ENCODE measurements around the gene TRIO. TPM values are rescaled to one million over a fixed set of nuclear protein-coding genes. Genes with fewer than 3 reads are reported as not detected.
A peak's percentile ranks its signal among the peaks of the same experiment; 100 is the strongest.

The TRIO gene
- total RNA-seq, 1 donor from 2014 or later = 186 TPM

DNA sequence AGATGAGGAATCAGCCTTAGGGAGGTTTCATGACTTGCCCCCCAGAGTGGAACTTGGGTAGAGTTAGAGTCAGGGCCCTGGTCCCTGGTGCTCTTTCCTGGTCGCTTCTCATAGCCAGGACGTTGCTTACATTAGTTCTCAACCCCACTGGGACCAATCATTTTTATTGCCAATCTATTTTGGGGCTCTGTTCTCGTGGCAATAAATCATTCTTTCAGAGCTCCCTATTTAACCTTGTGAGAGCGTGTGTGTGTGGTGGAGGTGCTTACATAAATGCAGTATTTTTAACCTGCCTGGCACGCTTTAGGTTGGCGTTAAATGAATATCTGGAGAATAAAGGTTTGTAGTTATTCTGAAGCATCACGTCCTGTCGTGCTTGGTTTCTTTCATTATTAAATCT is 4.1 kb downstream of the TRIO start:
- no peak for DNase-seq

DNA sequence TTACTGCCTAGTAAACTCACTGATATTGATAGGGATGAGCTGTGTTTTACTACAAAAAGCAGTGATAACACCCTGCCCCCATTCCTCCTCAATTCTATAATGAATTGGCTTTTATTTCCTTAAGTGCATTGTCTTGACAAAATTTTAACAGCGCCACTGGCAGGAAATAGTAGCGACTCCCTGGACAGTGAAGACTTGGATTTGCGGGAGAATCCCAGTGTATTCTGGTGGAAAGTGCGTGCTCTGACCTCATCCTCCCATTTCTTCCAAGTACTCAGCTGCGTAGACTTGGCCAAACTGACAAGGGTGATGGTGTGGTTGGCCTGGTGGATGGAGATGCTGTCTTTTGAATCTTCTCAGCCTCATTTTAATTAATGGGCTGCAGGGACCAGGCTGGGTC is 5.3 kb downstream of the TRIO start:
- no peak for DNase-seq

DNA sequence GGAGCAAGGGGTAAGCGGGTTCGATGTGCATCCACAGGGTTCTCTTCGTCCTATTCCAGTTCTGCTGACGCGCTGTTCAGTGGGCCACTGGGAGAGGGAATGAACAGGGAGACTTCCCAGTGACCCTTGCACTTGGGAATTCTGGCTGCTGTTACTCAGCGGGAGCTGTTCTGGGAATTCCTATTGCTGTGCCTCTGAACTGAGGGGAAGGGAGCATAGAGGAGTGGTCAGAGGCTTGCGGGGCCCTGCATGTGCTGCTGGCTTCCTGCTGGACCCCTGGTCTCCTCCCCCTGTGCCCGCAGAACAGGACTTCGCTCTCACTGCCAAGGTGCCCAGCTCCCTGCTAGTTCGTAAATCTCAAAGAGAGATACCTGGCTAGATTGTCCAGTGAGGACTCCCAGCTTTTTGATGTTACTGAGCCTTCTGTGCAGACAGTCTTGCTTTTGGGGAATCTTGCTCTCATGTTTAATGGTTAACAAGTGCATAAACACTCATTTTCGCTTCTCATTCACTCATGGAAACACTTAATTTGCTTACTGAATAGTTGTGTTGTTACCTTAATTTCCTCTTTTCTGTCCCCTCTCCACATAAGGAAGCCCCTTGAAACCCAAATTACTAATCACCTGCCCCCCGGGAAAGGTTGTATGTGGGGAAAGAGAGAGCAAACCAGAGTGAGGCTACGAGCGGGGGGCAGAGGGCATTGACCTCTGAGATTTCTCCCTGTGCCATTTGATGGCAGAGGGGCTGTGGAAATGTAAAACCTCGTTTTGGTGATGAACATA is 5.9 kb downstream of the TRIO start:
- DNase-seq = no peak

DNA sequence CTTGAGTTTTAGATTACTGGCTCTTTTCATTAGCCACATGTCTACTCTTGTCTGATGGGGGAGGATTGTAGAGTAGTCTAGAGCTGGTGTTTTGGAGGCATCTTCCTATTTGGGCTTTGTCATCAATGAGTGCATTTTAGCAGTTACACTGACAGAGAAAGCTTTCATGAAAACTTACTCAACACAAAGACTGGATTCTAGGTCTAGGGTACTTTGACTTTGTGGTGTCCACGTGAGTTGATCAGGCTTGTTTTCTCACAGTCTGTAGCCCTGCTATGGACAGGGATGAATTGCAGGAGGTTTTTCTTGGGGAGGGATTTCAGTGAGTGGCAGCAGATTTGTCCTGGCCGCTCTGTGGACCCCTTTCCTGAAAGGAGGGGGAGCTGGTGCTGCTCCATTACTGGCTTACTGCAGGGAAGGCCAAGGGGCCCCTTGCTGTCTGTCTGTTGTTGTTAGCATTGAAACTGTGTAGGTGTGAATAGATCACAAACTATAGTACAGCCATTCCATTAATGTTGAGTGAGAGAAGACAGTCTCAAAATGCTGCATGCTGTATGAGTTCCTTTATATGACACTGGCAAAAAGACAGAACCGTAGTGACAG is 6.6 kb downstream of the TRIO start:
- no peak for DNase-seq

DNA sequence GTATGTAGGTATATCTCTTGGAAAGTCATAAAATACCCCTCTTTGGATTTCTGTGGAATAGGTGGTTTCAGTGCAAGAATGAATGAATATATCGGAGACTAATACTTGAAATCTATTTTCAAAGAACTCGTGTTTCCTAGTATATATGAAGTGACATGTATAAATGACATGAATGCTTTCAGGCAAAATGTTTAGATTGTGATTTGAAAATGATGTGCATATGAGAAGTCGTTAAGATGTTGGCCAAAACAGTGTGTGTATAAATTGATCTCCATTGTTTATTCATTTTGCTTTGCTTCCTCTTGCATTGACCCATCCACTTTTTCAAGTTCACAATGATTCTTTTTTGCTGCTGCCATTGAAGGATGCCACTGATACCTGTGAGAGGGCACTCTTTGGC is 8.3 kb downstream of the TRIO start:
- no peak for DNase-seq

DNA sequence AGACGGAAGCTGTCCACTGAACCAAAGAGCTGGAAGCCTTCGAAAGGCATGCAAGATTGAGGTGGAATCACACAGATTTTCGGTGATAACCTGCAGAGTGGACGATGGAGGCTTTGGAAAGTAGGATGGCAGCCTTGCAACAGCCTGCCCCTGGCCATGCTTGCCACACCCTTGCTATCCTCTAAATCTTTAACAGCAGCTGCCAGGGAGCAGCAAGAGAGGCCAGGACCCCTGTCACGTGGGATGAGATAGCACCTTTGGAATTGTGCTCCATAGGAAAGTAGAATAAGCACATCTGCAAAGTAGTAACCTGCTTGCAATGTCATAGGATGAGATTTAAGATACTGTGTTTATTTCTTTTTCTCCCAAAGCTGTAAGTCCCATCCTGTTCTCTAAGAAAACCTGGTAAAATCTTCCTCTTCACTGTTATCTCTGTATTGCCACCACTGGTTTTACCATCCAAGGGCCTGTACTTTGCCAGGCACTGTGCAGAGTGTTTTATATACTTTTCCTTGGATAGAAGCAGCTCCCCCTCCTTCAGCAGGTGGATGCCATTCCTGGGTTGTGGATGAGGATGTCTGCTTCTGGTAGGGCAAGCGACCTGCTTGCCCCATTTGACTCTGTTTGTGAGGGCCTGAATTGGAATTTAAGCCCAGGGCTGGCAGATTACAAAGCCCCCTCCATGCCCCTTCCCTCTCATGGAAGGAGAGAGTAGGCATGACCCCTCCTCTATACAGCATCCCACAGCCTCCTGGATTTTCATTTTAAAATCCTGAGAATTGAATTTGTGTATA is 10.1 kb downstream of the TRIO start:
- DNase-seq = no peak

DNA sequence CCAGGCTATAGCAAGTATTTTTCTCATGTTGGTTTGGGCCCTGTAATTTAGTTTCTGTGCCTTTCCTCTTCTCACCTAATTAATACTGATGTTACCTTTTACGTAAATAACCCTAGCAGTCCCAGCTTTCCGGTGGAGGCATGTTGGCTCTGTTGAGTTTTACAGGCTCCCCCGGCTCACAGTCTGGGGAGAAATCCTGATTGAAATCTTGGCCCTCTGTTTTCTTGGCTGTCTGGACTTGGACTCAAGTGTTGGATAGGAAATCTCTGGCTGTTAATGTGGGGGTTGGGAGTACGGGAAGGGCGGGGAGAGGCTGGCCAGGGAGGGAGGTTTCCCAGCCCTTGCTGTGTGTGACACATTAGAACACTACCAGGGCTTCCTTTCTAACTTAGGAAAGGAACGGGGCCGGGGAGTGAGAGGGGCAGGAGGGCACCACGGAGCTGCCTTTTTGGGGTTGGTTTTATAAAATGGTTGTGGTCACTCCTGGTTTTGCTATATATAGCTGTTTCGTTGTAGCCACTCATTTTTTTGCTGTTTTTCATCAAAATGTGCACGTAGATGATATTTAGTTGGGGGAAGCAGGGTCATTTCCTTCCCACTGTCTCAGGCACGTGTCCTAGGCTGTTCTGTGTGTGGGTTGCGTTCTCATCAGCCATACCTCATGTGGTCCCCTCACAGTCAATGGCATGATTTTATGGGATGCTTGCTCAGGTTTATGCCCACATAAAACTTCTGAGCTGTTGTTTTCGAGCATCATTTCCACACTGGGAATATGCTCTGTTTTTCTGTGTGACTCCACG is 11.0 kb downstream of the TRIO start:
- peak; percentile 45 for DNase-seq

DNA sequence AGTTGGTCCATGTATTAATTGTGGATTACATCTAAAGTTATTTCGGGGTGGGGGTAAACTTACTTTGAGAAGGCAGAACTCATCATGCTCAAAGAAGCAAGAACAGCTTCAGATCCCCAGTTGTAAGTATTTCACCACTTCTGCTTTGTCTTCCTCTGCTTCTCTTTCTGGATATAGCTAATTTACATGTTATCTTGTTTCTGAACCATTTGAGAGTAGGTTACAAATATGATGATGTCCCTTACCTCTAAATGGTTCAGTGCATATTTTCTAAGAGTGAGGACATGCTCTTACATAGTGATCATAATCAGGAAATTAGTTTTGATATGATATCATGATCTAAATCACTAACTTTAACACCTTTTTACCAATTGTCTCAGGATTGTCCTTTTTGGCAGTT is 11.9 kb downstream of the TRIO start:
- no peak for DNase-seq

DNA sequence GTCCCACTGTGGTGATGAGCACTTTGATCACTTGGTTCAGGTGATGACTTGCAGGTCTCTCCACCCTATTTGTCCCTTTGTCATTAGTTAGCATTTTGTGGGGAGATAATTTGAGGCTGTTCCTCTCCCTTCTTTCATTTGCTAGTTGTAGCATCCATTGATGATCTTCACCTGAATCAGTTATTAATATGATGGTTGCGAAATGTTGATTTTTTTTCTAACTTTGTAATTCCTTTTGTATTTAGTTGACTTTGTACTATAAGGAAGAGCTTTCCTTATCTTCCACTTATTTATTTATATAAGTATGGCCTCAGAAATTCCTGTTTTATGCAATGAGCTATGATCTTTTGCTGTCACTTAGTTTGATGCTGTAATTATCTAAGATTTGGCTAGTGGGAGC is 12.6 kb downstream of the TRIO start:
- no peak for DNase-seq

DNA sequence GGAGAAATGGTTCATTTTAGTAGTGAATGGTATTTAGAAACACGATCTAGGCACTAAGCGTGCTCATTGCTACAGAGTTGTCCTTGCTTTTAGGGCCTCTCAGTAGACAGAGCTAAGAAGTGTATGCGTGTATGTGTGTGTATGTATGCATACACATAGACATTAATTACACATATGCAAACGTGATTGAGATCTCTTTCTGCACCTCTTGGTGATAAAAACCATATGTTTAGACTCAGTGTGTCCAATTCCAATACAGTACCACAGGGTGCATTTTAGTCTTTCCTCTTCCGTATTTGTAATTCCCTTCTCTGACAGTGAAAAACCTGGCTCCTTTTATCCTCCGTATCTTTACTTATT is 13.1 kb downstream of the TRIO start:
- DNase-seq = no peak

DNA sequence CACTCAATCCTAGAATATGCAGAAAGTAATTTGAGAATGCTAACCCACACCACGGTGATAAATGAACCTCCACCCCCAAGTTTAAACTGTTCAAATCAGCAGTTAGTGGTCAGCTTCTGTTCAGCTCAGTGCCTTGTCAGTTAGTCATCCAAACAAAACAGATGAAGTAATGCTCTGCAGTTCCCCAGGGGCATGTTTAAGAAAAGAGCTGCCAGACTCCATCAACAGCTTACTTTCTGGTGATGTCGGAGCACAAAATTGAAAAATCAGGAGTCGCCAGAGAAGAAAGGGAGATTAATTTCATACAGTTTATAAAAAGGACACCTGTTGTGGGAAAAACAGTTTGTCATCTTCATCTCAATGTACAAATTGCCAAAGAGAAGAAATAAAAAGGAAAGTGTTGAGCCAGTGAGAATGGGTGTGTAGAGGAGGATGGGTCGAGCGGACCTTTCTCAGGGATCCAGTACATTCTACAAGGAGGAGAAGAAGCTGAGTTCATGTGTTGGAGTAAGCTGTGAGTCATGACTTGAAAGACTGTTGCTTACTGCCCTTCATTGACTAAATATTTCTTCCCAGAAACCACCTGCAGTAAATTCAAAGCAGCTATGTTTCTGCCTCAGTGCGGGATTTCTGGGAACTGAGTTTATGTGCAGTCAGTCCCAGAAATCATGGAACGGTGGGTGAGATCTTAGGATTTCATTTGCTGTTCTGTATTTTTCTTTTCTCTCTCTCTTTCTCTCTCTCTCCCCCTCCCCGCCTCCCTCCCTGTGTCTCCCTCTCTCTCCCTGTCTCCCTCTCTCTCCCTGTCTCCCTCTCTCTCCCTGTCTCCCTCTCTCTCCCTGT is 13.7 kb downstream of the TRIO start:
- DNase-seq = peak; percentile 83

DNA sequence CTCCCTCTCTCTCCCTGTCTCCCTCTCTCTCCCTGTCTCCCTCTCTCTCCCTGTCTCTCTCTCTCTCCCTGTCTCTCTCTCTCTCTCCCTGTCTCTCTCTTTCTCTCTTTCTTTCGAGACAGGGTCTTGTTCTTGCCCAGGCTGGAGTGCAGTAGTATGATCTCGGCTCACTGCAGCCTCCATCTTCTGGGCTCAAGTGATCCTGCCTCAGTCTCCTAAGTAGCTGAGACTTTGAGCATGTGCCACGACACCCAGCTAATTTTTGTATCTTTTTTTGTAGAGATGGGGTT is 14.3 kb downstream of the TRIO start:
- DNase-seq = no peak

DNA sequence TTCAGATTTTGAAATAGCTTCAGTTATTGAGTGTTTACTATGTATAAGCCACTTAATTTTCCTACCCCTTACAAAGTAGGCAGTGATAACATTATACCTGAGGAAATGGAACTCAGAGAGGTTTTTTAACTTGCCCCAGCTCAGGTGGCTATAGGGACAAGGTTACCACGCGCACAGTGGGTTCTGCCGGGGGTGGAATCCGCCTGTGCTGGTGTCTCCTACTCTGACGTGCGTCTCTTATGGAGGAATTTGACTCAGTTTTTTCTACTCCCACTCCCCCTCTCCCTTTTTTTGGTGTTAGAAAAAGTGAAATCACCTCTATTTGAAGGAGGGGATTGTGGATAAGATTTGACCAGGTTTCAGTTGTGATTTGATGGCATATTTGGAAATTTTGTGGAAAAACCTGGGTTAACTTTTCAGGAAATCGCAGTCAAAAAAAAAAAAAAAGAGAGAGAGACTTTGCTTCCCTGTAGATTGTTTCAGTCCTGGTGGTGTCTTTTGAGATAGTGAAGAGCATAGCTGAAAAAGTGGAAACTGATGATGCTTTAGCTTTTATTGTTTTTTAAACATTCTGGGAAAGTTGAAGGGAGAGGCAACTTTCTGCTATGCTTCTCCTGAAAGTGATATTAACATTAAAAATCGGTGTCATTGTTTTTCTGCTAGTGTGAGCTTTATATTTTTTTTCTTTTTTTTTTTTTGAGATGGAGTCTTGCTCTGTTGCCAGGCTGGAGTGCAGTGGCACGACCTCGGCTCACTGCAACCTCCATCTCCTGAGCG is 15.9 kb downstream of the TRIO start:
- no peak for DNase-seq

DNA sequence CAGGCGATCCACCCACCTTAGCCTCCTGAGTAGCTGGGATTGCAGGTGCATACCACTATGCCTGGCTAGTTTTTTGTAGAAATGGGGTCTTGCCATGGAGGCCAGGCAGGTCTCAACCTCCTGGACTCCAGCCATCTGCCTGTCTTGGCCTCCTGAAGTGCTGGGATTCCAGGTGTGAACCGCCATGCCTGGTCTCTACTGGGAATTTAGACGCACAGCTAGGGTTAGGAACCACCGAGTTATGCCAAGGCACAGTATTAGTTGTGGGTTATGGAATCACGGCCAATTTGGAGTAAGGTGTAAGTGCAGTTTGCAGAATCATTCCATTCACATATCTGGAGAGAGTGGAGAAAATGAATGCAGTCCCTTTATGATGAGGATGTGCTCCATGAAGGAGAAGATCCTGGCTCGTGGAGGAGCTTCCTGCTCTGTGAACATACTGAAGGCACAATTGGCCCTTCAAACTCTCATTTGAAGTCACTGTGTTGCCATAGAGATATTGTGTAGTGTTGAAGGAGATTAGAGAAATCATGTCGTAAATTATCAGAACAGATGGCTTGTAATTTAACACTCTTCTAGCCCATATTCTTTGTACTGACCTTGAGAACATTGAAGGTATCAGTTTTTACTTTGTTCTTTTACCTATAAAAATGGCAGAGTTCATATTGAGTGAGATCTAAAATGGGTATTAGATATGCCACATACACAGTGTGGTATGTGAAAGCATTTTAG is 18.8 kb downstream of the TRIO start:
- no peak for DNase-seq

DNA sequence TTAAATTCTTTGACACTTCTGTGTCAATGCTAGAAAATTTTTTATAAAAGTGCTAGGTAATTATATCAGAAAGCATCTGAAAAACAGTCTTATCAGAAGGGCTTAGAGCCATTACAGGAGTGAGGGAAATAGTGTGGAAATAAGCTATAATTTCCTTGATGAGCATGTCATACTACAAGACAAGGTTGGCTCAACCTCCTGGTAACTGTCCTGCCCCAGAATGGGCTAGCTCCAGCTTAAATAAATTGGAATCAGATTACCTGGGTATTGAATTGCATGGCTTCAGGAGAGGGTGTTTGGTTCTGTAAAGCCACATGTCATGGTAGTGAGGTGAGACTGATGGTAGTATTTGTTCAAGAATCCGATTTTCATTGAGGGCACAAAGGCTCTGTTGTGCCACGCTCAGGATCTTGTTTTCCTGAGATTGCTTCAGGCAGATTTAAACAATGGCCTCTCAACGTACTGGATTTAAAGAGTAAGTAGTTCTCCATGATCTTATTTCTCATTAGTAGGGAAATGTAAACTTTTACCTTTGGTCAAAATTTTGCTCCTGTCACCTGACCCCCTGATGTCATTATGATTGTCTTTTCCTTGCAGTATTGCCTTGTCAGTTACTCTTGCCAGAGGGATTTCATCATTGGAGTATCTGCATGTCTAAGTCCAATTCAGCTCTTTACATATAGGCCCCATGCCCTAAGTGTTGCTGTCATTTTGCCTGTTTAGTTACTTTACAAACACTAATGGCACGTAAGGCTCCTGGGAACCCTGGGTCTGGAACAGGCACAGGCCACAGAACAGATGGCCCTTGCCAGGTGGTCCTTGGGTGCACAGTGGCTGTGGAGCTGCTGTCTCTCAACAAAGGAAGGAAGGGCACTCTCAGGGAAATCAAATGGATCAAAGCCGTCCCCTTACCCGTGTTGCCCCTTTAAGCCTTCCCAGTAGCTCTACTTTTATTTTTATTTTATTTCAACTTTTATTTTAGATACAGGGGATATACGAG is 21.3 kb downstream of the TRIO start:
- DNase-seq = no peak

DNA sequence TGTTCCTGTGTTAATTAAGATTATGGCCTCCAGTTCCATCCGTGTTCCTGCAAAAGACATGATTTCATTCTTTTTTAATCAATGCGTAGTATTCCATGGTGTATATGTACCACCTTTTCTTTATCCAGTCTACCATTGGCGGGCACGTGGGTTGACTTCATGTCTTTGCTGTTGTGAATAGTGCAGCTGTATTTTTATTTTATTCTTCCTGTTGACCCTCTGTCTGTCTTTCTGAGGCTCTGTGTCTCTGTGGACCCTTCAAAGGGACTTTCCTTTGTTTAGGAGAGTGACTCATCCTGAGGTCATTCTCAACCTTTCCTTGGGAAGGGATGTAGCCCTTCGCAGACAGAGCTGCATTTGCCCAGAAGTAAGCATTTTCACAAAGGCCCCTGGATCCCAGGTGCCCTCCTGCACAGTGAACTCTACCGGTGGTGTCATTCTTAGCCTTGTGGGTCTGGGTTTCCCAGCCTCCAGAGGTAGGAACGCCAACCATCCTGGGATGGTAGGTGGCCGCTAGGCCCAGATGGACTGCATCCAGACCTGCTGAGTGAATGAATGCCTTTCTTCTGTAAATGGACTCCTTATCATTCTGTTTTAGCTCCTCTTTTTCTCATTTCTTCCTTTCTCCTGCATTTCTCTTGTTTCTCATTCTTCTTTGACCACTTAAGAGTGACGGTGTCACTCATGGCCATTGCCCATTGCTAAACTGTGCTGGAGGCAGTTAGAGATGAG is 22.4 kb downstream of the TRIO start:
- DNase-seq = no peak

DNA sequence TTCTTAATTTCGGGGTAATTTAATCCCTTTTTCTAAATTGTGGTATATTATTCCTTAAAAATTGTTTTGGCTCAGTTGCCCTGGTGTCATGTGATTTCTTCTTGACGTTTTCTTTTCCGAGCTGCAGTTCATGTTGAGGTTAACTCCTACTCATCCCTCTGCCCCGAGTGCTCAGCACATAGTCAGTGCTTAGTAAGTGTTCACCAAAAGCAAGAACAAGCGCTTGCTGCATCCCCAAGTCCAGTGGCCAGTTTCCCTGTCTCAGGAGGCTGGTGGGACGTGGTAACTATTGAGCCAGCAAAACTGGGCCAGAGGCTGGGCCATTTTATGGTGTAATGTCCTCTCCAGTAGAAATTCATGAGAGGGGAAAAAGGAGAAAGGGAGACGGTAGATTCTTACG is 23.3 kb downstream of the TRIO start:
- no peak for DNase-seq

DNA sequence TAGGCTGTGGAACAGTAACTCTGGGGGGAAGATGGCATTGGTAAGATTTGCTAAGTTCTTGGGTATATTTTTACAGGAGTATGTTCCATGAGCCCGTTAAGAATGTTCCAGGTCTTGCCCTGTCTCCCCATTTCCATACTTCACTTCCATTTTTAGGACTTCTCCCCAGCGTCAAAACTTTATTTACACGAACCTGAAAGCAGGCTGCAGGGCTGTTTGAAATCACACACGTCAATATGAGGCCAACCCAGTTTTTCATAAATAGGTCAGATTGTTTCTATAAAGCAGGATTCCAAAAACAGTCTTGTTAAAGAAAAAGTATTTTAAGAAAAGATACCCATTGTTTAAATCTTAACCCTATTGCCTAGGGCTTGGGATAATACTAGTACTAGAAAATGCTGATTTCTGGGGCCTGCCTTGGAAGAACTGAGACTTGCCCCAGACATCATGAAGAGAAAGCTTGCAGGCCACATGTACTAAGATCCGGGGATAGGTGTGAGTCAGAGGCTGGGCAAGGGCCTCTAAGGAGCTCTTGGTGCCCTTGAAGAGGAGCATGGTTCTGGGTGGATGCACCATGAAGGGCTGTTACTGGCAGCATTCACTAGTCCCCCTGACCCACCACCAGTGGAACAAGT is 24.2 kb downstream of the TRIO start:
- no peak for DNase-seq

Data from skin of body (tissue), 2 donors.